Parathyroid adenoma (tissue), 2 donors: Measurements from ENCODE around the gene EPHB2.
A peak's percentile ranks its signal among the peaks of the same experiment; 100 is the strongest.

Experiments
- H2AFZ ChIP-seq: fragments of 300-600 bp; sonication (generic); one replicate; pipeline ENCODE4 v1.7.0; 2017; ENCODE audit warnings: antibody characterized with exemption, mild to moderate bottlenecking
- H3K27ac ChIP-seq: fragments of 300-600 bp; sonication (generic); one replicate; pipeline ENCODE4 v1.7.0; 2017
- H3K27me3 ChIP-seq: fragments of 300-600 bp; sonication (generic); one replicate; pipeline ENCODE4 v1.7.0; 2017; ENCODE audit warnings: low read length; ENCODE audit not compliant: control insufficient read depth, insufficient read depth
- H3K36me3 ChIP-seq: fragments of 300-600 bp; sonication (generic); one replicate; pipeline ENCODE4 v1.7.0; 2017; ENCODE audit warnings: low read length; ENCODE audit not compliant: control insufficient read depth, insufficient read depth
- H3K4me1 ChIP-seq: fragments of 300-600 bp; sonication (generic); one replicate; pipeline ENCODE4 v1.7.0; 2017; ENCODE audit warnings: control low read depth
- H3K4me2 ChIP-seq: fragments of 300-600 bp; sonication (generic); one replicate; pipeline ENCODE4 v1.7.0; 2017; ENCODE audit warnings: low read length
- H3K4me3 ChIP-seq: fragments of 300-600 bp; sonication (generic); one replicate; pipeline ENCODE4 v1.7.0; 2017; ENCODE audit warnings: low read depth, low read length
- H3K79me2 ChIP-seq: fragments of 300-600 bp; sonication (generic); one replicate; pipeline ENCODE4 v1.7.0; 2017; ENCODE audit warnings: control low read depth
- H3K9ac ChIP-seq: fragments of 300-600 bp; sonication (generic); one replicate; pipeline ENCODE4 v1.7.0; 2017; ENCODE audit warnings: mild to moderate bottlenecking
- H3K9me3 ChIP-seq: fragments of 300-600 bp; sonication (generic); one replicate; pipeline ENCODE4 v1.7.0; 2017; ENCODE audit warnings: low read length; ENCODE audit not compliant: control insufficient read depth
- CTCF ChIP-seq: fragments of 300-600 bp; sonication (generic); IDR thresholded peaks from one replicate; pipeline ENCODE4 v1.7.0; 2017; ENCODE audit warnings: antibody characterized with exemption, mild to moderate bottlenecking
- donor health status: primary hyperparathyroidism.

EPHB2 gene

GRCh38 chr1:22767852-22768251 lies 57.2 kb downstream of the EPHB2 start:
- Histone ChIP-seq H3K27ac (no peak overlapping the region), H2AFZ (no peak overlapping the region), H3K9me3 (no peaks in the 10 kb centered on the region), H3K36me3 (no peaks in the 10 kb centered on the region), H3K79me2 (no peaks in the 10 kb centered on the region), H3K9ac (no peak overlapping the region), H3K4me2 (no peak overlapping the region), H3K27me3 (no peaks in the 10 kb centered on the region), H3K4me1 (peaks cover 2% of the 10 kb centered on the region), H3K4me3 (no peak overlapping the region)
- TF ChIP-seq CTCF: no peak

- no peak for TF ChIP-seq CTCF
- Histone ChIP-seq H3K27me3 (no peaks in the 10 kb centered on the region), H3K36me3 (no peaks in the 10 kb centered on the region), H3K4me3 (no peak overlapping the region), H3K4me1 (peaks cover 2% of the 10 kb centered on the region), H3K9me3 (no peaks in the 10 kb centered on the region), H3K27ac (no peak overlapping the region), H2AFZ (no peak overlapping the region), H3K79me2 (no peaks in the 10 kb centered on the region), H3K4me2 (no peak overlapping the region), H3K9ac (no peak overlapping the region)
These were observed 59.3 kb downstream of the EPHB2 start for GRCh38 chr1:22769932-22770331.

GRCh38 chr1:22772014-22772413 lies 61.4 kb downstream of the EPHB2 start:
- H3K4me1 ChIP-seq: peaks cover 2% of the 10 kb centered on the region
- TF ChIP-seq CTCF: no peak
- no peak overlapping the region for H3K4me2 ChIP-seq
- H3K4me3 ChIP-seq: no peak overlapping the region
- H3K9ac ChIP-seq: no peak overlapping the region
- no peaks in the 10 kb centered on the region for H3K27me3 ChIP-seq
- peak overlapping the region; percentile 44 for H3K27ac ChIP-seq
- no peaks in the 10 kb centered on the region for H3K9me3 ChIP-seq
- H3K36me3 ChIP-seq: no peaks in the 10 kb centered on the region
- peak overlapping the region; percentile 78 for H2AFZ ChIP-seq
- no peaks in the 10 kb centered on the region for H3K79me2 ChIP-seq

- peaks cover 2% of the 10 kb centered on the region for H3K4me1 ChIP-seq
- no peaks in the 10 kb centered on the region for H3K27me3 ChIP-seq
- H3K4me2 ChIP-seq: no peak overlapping the region
- no peak overlapping the region for H3K4me3 ChIP-seq
- no peak for TF ChIP-seq CTCF
- H3K36me3 ChIP-seq: no peaks in the 10 kb centered on the region
- H2AFZ ChIP-seq: no peak overlapping the region
- H3K27ac ChIP-seq: no peak overlapping the region
- no peaks in the 10 kb centered on the region for H3K9me3 ChIP-seq
- no peaks in the 10 kb centered on the region for H3K79me2 ChIP-seq
- no peak overlapping the region for H3K9ac ChIP-seq
These were observed 63.6 kb downstream of the EPHB2 start for GRCh38 chr1:22773981-22774832.

GRCh38 chr1:22774833-22775182 lies 64.2 kb downstream of the EPHB2 start:
- Histone ChIP-seq H2AFZ (no peak overlapping the region), H3K79me2 (no peaks in the 10 kb centered on the region), H3K27me3 (no peaks in the 10 kb centered on the region), H3K4me1 (peaks cover 2% of the 10 kb centered on the region), H3K4me2 (no peak overlapping the region), H3K9ac (no peak overlapping the region), H3K9me3 (no peaks in the 10 kb centered on the region), H3K36me3 (no peaks in the 10 kb centered on the region), H3K27ac (no peak overlapping the region), H3K4me3 (no peak overlapping the region)
- TF ChIP-seq CTCF: no peak
